Activated CD4-positive, alpha-beta T cell treated with anti-CD3 and anti-CD28 coated beads, Interleukin-10, Interleukin-2, amounts not matched to agents 100 ng/mL and 50 ng/mL, durations not matched to agents 16 hours and 8 hours (primary cell): ENCODE data around the gene ITGB5.
"Not testable (repeated sequence)": the region's sequence is repeated elsewhere in the genome, so short reads cannot be mapped to it uniquely, and the experiment has no call there.

ENCODE experiments used
- DNase-seq: peaks from one replicate; pipeline ENCODE4 v3.0.0-alpha.2; 2020

ITGB5 gene

GRCh38 chr3:124834723-124835718, 52.1 kb downstream of the ITGB5 start:
- peak; percentile 52 for DNase-seq

GRCh38 chr3:124833710-124834332, 53.3 kb downstream of the ITGB5 start:
- no peak for DNase-seq

GRCh38 chr3:124832782-124833709, 54.1 kb downstream of the ITGB5 start:
- DNase-seq = no peak

- no peak for DNase-seq
These were observed 55.5 kb downstream of the ITGB5 start for GRCh38 chr3:124831628-124832199.

- DNase-seq = no peak
These were observed 57.2 kb downstream of the ITGB5 start for GRCh38 chr3:124829819-124830554.

- no peak for DNase-seq
These were observed 57.9 kb downstream of the ITGB5 start for GRCh38 chr3:124829178-124829818.

- not testable (repeated sequence) for DNase-seq
These were observed 59.5 kb downstream of the ITGB5 start for GRCh38 chr3:124827476-124828206.

- no peak for DNase-seq
These were observed 60.5 kb downstream of the ITGB5 start for GRCh38 chr3:124826703-124827102.

- no peak for DNase-seq
These were observed 62.8 kb downstream of the ITGB5 start for GRCh38 chr3:124824286-124824915.

GRCh38 chr3:124823648-124824047, 63.5 kb downstream of the ITGB5 start:
- no peak for DNase-seq

GRCh38 chr3:124823206-124823605, 64.0 kb downstream of the ITGB5 start:
- DNase-seq = no peak

GRCh38 chr3:124821356-124821755, 65.8 kb downstream of the ITGB5 start:
- no peak for DNase-seq

GRCh38 chr3:124818398-124819091, 68.6 kb downstream of the ITGB5 start:
- no peak for DNase-seq

- no peak for DNase-seq
These were observed 70.1 kb downstream of the ITGB5 start for GRCh38 chr3:124817079-124817478.

- DNase-seq = no peak
These were observed 71.0 kb downstream of the ITGB5 start for GRCh38 chr3:124816206-124816605.

- no peak for DNase-seq
These were observed 71.4 kb downstream of the ITGB5 start for GRCh38 chr3:124815781-124816180.

GRCh38 chr3:124814620-124815421, 72.3 kb downstream of the ITGB5 start:
- no peak for DNase-seq

- no peak for DNase-seq
These were observed 73.6 kb downstream of the ITGB5 start for GRCh38 chr3:124813541-124813940.
